ENCODE measurements around the gene FOS. TPM values are rescaled to one million over a fixed set of nuclear protein-coding genes. Genes with fewer than 3 reads are reported as not detected.

Gene FOS
- total and polyA plus RNA-seq, 2 of the 13 experiments (the other 11 are each of a cell fraction or from before 2014, with no cell fraction given), result 15.9 to 24.2 TPM

GRCh38 chr14:75328558-75329155 is 50.0 kb downstream of the FOS start (continued):
- TF ChIP-seq ZNF142 (CRISPR knock-in tag; IDR thresholded peaks at IDR 0.05), result no peak
- TF ChIP-seq TCF12 (IDR thresholded peaks at IDR 0.05), result no peak
- no peak for TF ChIP-seq TCF12 (CRISPR knock-in tag; IDR thresholded peaks at IDR 0.05)
- peak; percentile 57; the same call in 1 of the 2 replicates for TF ChIP-seq FOXJ3 (CRISPR knock-in tag; IDR thresholded peaks at IDR 0.05; ENCODE audit: borderline replicate concordance)
- no peak for TF ChIP-seq SIN3B (IDR thresholded peaks at IDR 0.05; ENCODE audit: low read length)
- TF ChIP-seq IRF2 (CRISPR knock-in tag; IDR thresholded peaks at IDR 0.05), result no peak
- TF ChIP-seq CEBPG (CRISPR knock-in tag; IDR thresholded peaks at IDR 0.05), result no peak
- TF ChIP-seq ZNF607 (CRISPR knock-in tag; IDR thresholded peaks at IDR 0.05; ENCODE audit: borderline replicate concordance), result no peak
- TF ChIP-seq ZNF850 (CRISPR knock-in tag; conservative IDR thresholded peaks at IDR 0.05), result no peak
- no peak for TF ChIP-seq GPBP1L1 (CRISPR knock-in tag; IDR thresholded peaks at IDR 0.05)
- TF ChIP-seq NR0B2 (CRISPR knock-in tag; IDR thresholded peaks at IDR 0.05), result no peak
- no peak for TF ChIP-seq THAP9 (CRISPR knock-in tag; IDR thresholded peaks at IDR 0.05; ENCODE audit: borderline replicate concordance)
- no peak for TF ChIP-seq THAP11 (CRISPR knock-in tag; IDR thresholded peaks at IDR 0.05)
- no peak for TF ChIP-seq ZBTB33 (CRISPR knock-in tag; IDR thresholded peaks at IDR 0.05)
- no peak for TF ChIP-seq CSRNP2 (CRISPR knock-in tag; conservative IDR thresholded peaks at IDR 0.05; ENCODE audit: low read depth)
- TF ChIP-seq ZNF205 (CRISPR knock-in tag; IDR thresholded peaks at IDR 0.05), result no peak
